ENCODE results near the gene FCRL4. TPM values are rescaled to one million over a fixed set of nuclear protein-coding genes. Genes with fewer than 3 reads are reported as not detected.

The FCRL4 gene
- total RNA-seq, 1 experiment from 2014 or later = not detected

DNA sequence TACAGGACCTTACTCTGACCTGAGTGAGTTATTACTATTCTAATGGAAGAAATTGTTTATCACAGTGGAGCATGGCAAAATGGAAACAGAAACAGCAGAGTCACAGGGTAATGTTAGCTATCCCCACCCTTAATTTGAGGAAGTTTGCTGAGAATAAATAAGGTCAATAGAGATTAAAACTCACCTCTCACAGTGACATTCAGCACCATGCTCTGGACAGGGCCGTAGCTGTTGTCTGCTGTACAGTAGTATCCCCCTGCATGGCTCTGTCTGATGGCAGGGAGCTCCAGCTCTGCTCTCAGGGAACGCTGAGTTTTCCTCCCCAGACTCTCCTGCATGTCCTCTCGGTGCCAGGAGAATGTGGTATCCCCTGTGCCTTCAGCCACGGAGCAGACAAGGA lies 11.9 kb downstream of the FCRL4 start:
- Mint-ChIP-seq H3K4me3 (ENCODE audit: low read depth, unreplicated experiment) (no peak overlapping the region), H3K27ac (ENCODE audit: unreplicated experiment) (no peak overlapping the region), H3K4me1 (ENCODE audit: low read depth, unreplicated experiment) (peaks cover 30% of the 10 kb centered on the region), H3K36me3 (ENCODE audit: insufficient read depth, unreplicated experiment) (no peaks in the 10 kb centered on the region), H3K9me3 (ENCODE audit: low read depth, unreplicated experiment) (peaks cover 2% of the 10 kb centered on the region), H3K27me3 (ENCODE audit: unreplicated experiment) (no peaks in the 10 kb centered on the region)
- CTCF ChIA-PET = interaction anchor here (0.6 to 2.2 kb wide), 3 partner anchors 9 to 105 kb away, joined by 3 to 7 read pairs (median 5); no protein-coding TSS in a partner anchor
- no TSS peak for BruUV-seq (replicated peaks)
- intact Hi-C loops (cut with micrococcal nuclease; ENCODE audit: unreplicated experiment) = no loop called here
- TF ChIP-seq, protein P1, sequence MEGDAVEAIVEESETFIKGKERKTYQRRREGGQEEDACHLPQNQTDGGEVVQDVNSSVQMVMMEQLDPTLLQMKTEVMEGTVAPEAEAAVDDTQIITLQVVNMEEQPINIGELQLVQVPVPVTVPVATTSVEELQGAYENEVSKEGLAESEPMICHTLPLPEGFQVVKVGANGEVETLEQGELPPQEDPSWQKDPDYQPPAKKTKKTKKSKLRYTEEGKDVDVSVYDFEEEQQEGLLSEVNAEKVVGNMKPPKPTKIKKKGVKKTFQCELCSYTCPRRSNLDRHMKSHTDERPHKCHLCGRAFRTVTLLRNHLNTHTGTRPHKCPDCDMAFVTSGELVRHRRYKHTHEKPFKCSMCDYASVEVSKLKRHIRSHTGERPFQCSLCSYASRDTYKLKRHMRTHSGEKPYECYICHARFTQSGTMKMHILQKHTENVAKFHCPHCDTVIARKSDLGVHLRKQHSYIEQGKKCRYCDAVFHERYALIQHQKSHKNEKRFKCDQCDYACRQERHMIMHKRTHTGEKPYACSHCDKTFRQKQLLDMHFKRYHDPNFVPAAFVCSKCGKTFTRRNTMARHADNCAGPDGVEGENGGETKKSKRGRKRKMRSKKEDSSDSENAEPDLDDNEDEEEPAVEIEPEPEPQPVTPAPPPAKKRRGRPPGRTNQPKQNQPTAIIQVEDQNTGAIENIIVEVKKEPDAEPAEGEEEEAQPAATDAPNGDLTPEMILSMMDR (IDR thresholded peaks at IDR 0.05; ENCODE audit: unreplicated experiment) = no peak
- peak; percentile 26 for DNase-seq

DNA sequence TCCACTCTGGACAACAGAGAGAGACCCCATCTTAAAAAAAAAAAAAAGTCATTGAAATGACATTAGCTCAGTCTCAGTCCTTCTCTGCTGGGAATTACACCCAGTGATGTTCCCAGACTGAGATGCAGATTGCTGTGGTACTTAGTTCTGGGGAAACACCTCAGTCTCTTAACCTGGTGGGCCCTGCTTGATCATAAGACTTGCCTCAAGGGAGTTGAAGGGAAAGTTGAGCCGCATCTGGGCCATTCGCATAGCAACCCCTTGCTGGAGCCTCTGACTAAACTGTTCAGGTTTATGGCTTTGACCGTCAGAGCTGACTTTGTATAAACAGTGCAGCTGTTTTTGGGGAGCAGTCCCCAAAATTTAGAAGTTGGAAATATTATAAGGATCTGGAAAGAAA lies 13.4 kb downstream of the FCRL4 start:
- CTCF ChIA-PET = interaction anchor here (0.8 to 2.2 kb wide), 2 partner anchors 11 to 106 kb away, joined by 3 to 7 read pairs; no protein-coding TSS in a partner anchor
- no peak overlapping the region for H3K27ac Mint-ChIP-seq (ENCODE audit: unreplicated experiment)
- intact Hi-C loops (cut with micrococcal nuclease; ENCODE audit: unreplicated experiment) = loop anchor here (5.0 kb wide), 1 partner anchor 278 kb away; no protein-coding TSS in a partner anchor
- no peak for DNase-seq
- H3K36me3 Mint-ChIP-seq (ENCODE audit: insufficient read depth, unreplicated experiment) = no peaks in the 10 kb centered on the region
- TF ChIP-seq, protein P1 (IDR thresholded peaks at IDR 0.05; ENCODE audit: unreplicated experiment) = no peak
- no peaks in the 10 kb centered on the region for H3K27me3 Mint-ChIP-seq (ENCODE audit: unreplicated experiment)
- H3K4me3 Mint-ChIP-seq (ENCODE audit: low read depth, unreplicated experiment) = no peak overlapping the region
- peaks cover 40% of the 10 kb centered on the region for H3K4me1 Mint-ChIP-seq (ENCODE audit: low read depth, unreplicated experiment)
- H3K9me3 Mint-ChIP-seq (ENCODE audit: low read depth, unreplicated experiment) = peaks cover 2% of the 10 kb centered on the region
- BruUV-seq (replicated peaks) = no TSS peak

DNA sequence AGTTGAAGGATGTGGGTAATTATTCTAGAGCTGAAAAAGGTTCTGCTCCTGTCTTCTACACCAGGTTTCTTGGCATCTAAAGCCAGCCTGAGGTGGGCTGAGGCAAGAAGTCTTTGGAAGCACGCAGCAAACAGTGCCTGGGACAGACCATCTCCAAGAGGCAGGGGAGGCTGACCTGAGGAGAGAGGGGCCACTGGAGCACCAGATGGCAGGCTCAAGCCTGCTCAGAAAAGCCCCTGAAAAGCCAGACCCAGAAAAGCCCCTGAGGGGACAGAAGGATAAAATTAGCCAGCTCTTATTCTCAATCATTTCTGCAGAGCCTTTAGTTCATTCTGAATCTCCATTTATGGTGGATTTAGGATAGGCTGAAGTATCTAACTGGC lies 17.1 kb downstream of the FCRL4 start:
- intact Hi-C loops (cut with micrococcal nuclease; ENCODE audit: unreplicated experiment) = loop anchor here (1.0 to 5.0 kb wide), 3 partner anchors 110 to 281 kb away; no protein-coding TSS in a partner anchor
- BruUV-seq (replicated peaks) = no TSS peak
- CTCF ChIA-PET = interaction anchor here (0.9 to 2.8 kb wide), 24 partner anchors 8 to 541 kb away, joined by 3 to 146 read pairs (median 5); no protein-coding TSS in a partner anchor
- H3K27ac Mint-ChIP-seq (ENCODE audit: unreplicated experiment) = no peak overlapping the region
- no peaks in the 10 kb centered on the region for H3K36me3 Mint-ChIP-seq (ENCODE audit: insufficient read depth, unreplicated experiment)
- peaks cover 23% of the 10 kb centered on the region for H3K4me1 Mint-ChIP-seq (ENCODE audit: low read depth, unreplicated experiment)
- H3K27me3 Mint-ChIP-seq (ENCODE audit: unreplicated experiment) = no peaks in the 10 kb centered on the region
- TF ChIP-seq, protein P1 (IDR thresholded peaks at IDR 0.05; ENCODE audit: unreplicated experiment) = no peak
- DNase-seq = no peak
- no peak overlapping the region for H3K4me3 Mint-ChIP-seq (ENCODE audit: low read depth, unreplicated experiment)
- H3K9me3 Mint-ChIP-seq (ENCODE audit: low read depth, unreplicated experiment) = peaks cover 2% of the 10 kb centered on the region

DNA sequence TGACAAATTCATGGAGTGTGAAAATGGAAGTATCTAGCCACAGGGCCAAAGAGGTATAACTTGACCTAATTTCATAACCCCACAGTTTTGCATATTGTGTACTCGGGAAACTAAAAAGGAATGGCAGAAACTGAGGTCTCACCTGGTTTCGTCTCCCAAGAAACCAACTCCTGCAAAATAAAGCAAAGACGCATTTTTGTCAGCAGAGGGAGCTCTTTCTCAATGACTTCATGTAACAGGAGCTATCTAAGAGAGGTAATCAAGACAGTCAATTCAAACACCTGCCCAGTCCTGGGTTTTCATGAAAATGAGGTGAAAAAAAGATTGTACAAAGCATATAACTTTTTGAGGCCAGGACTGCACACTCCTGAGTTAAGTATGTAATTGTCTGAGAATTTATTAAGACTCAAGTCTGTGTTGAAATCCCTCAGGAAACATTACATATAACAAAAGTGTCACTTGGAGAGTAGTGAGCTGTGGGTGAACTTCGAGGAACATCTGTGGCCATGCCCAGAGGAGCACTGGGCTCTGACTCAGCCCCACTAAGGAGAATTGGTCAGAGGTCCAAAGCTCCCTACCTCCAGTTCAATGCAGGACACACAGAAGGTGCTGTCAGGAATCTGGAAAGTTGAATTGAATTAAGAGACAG lies 17.6 kb downstream of the FCRL4 start:
- no peaks in the 10 kb centered on the region for H3K27me3 Mint-ChIP-seq (ENCODE audit: unreplicated experiment)
- H3K4me1 Mint-ChIP-seq (ENCODE audit: low read depth, unreplicated experiment) = peaks cover 18% of the 10 kb centered on the region
- peaks cover 1% of the 10 kb centered on the region for H3K9me3 Mint-ChIP-seq (ENCODE audit: low read depth, unreplicated experiment)
- BruUV-seq (replicated peaks) = no TSS peak
- CTCF ChIA-PET = interaction anchor here (0.7 to 2.8 kb wide), 27 partner anchors 8 to 541 kb away, joined by 3 to 146 read pairs (median 5); no protein-coding TSS in a partner anchor
- H3K36me3 Mint-ChIP-seq (ENCODE audit: insufficient read depth, unreplicated experiment) = no peaks in the 10 kb centered on the region
- no peak overlapping the region for H3K27ac Mint-ChIP-seq (ENCODE audit: unreplicated experiment)
- DNase-seq = peak; percentile 69
- no peak overlapping the region for H3K4me3 Mint-ChIP-seq (ENCODE audit: low read depth, unreplicated experiment)
- intact Hi-C loops (cut with micrococcal nuclease; ENCODE audit: unreplicated experiment) = loop anchor here (1.0 to 5.0 kb wide), 3 partner anchors 111 to 282 kb away; no protein-coding TSS in a partner anchor
- TF ChIP-seq, protein P1 (IDR thresholded peaks at IDR 0.05; ENCODE audit: unreplicated experiment) = peak; percentile 58
